SH-SY5Y (cell line): Measurements from ENCODE around the gene SMS.

Experiments used
- GATA2 ChIP-seq: IDR thresholded peaks from 2 replicates; pipeline ENCODE4 v1.6.1; 2011; ENCODE audit warnings: mild to moderate bottlenecking, low read depth, low read length
- GATA3 ChIP-seq: IDR thresholded peaks from 2 replicates; pipeline ENCODE4 v1.6.1; 2011; ENCODE audit warnings: low read depth, mild to moderate bottlenecking, low read length, moderate library complexity

- no peak for TF ChIP-seq GATA3
- no peak for TF ChIP-seq GATA2
These were observed 35.3 kb downstream of the SMS start for GRCh38 chrX:21975812-21976211.
